HG03460 (cell line): ENCODE results near the gene SLC9A2.

Source experiments
- ATAC-seq: cut with Tn5 transposase; IDR thresholded peaks from one replicate; pipeline ENCODE4 v1.9.1; 2021; ENCODE audit not compliant: unreplicated experiment

SLC9A2 gene

GRCh38 chr2:102672107-102672776 is 52.9 kb downstream of the SLC9A2 start:
- ATAC-seq: no peak

GRCh38 chr2:102674370-102674769 is 55.0 kb downstream of the SLC9A2 start:
- ATAC-seq: no peak

GRCh38 chr2:102674836-102675235 is 55.5 kb downstream of the SLC9A2 start:
- no peak for ATAC-seq

GRCh38 chr2:102677244-102678215 is 58.2 kb downstream of the SLC9A2 start:
- no peak for ATAC-seq

- ATAC-seq: no peak
Measured at GRCh38 chr2:102678442-102678841, 59.1 kb downstream of the SLC9A2 start.

- ATAC-seq: no peak
Measured at GRCh38 chr2:102686479-102687439, 67.4 kb downstream of the SLC9A2 start.

- ATAC-seq: no peak
Measured at GRCh38 chr2:102690012-102690411, 70.7 kb downstream of the SLC9A2 start.

- ATAC-seq: no peak
Measured at GRCh38 chr2:102696463-102696862, 77.1 kb downstream of the SLC9A2 start.

- no peak for ATAC-seq
Measured at GRCh38 chr2:102698369-102699111, 79.2 kb downstream of the SLC9A2 start.

GRCh38 chr2:102703305-102703704 is 84.0 kb downstream of the SLC9A2 start:
- ATAC-seq: no peak

- ATAC-seq: no peak
Measured at GRCh38 chr2:102703748-102704147, 84.4 kb downstream of the SLC9A2 start.

GRCh38 chr2:102704531-102704930 is 85.2 kb downstream of the SLC9A2 start:
- ATAC-seq: no peak

- no peak for ATAC-seq
Measured at GRCh38 chr2:102707796-102708695, 88.7 kb downstream of the SLC9A2 start.

GRCh38 chr2:102708847-102709559 is 89.7 kb downstream of the SLC9A2 start:
- ATAC-seq: no peak

GRCh38 chr2:102717308-102718018 is 98.1 kb downstream of the SLC9A2 start:
- no peak for ATAC-seq

GRCh38 chr2:102718387-102719316 is 99.3 kb downstream of the SLC9A2 start:
- ATAC-seq: no peak

- ATAC-seq: no peak
Measured at GRCh38 chr2:102724016-102724490, 104.7 kb downstream of the SLC9A2 start.
